ENCODE results near the gene GXYLT1. TPM values are rescaled to one million over a fixed set of nuclear protein-coding genes. Genes with fewer than 3 reads are reported as not detected.

The GXYLT1 gene
- total RNA-seq, 2 donors from 2014 or later, result 10.3 to 12.2 TPM

DNA sequence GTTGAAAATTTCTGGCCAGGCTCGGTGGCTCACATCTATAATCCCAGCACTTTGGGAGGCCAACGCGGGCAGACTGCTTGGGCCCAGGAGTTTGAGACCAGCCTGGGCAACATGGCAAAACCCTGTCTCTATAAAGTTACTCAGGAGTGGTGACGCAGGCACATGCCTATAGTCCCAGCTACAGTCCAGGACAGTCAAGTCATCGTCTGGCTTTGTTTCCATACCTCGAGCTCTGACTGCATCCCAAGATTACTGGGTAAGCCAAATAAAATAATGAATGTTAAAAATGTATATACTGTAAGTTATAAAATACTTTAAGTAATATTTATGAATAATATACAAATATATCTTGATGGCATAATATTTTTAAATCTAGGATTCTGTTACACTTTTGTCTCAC, 23.0 kb upstream of the GXYLT1 start:
- no peaks in the 10 kb centered on the region for H3K27me3 Mint-ChIP-seq
- no peak overlapping the region for H3K27ac Mint-ChIP-seq
- peaks cover 5% of the 10 kb centered on the region for H3K36me3 Mint-ChIP-seq
- no peaks in the 10 kb centered on the region for H3K9me3 Mint-ChIP-seq
- H3K4me3 Mint-ChIP-seq, result no peak overlapping the region
- H3K4me1 Mint-ChIP-seq (ENCODE audit: low read depth in 2 of 2), result peaks cover 11 to 12% of the 10 kb centered on the region in 2 donors
- ATAC-seq (no peak), DNase-seq (ENCODE audit: low spot score) (no peak)

DNA sequence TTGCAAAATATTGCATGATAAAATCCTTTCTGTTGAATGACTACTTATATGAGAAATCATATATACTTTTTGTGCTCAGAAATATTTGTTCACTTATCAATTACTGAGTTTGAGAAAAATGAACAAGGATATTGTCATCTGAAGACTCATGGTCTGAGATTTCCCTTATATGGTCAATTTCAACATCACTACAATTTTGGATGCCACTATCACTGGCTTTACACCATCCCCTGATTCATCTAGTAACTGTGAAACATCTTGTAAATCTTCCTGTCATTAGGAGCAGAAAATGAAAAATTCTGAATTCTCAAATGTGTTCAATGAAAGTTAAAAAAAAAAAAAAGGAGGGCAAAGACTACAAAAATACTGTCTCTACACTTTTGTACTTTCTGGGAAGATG, 21.8 kb upstream of the GXYLT1 start:
- no peaks in the 10 kb centered on the region for H3K9me3 Mint-ChIP-seq
- peaks cover 5% of the 10 kb centered on the region for H3K36me3 Mint-ChIP-seq
- no peak overlapping the region for H3K4me3 Mint-ChIP-seq
- DNase-seq (ENCODE audit: low spot score) (no peak), ATAC-seq (no peak)
- H3K27me3 Mint-ChIP-seq, result no peaks in the 10 kb centered on the region
- peak overlapping the region in 1 of 2 donors; percentile 38 for H3K27ac Mint-ChIP-seq
- peaks cover 16 to 18% of the 10 kb centered on the region in 2 donors for H3K4me1 Mint-ChIP-seq (ENCODE audit: low read depth in 2 of 2)

DNA sequence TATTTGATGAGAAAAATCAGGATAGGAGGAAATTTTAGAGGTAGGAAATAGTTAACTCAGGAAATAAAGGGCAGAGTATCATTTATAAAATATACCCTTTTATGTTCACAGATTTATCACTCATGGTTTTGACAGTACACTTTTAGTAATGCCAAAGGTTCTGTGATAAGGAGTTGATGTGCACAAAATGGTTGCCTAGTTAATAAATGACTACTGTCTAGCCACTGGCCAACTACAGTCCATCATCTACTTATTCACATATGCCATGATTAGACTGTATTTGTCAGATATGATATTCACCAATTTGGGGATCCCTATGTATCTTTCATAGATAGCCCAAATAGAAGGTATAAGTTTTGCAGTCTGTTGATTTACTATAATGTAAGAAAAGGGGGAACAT, 19.2 kb upstream of the GXYLT1 start:
- H3K27me3 Mint-ChIP-seq, result no peaks in the 10 kb centered on the region
- no peaks in the 10 kb centered on the region for H3K9me3 Mint-ChIP-seq
- peaks cover 2% of the 10 kb centered on the region for H3K36me3 Mint-ChIP-seq
- DNase-seq (ENCODE audit: low spot score), result no peak
- H3K27ac Mint-ChIP-seq, result peak overlapping the region in 1 of 2 donors; percentile 3
- H3K4me3 Mint-ChIP-seq, result no peak overlapping the region
- H3K4me1 Mint-ChIP-seq (ENCODE audit: low read depth in 2 of 2), result peaks cover 13 to 16% of the 10 kb centered on the region in 2 donors
- no peak for ATAC-seq

DNA sequence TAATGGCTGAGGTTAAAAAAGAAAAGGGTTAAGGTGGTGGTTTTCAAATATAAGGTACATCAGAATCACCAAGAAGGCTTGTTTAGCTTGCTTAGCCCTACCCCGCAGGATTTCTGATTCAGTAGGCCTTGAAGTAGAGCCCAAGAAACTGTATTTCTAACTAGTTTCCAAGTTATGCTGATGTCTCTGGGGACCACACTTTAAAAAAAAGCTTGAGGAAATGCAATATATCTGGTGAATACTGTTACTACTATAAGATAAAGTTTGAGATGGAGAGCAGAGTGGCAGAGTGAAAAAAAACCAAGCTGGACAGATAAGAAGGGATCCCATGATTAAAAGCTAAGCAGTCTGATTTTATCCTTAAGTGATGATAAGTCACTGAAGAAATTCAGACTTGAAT, 18.3 kb upstream of the GXYLT1 start:
- Mint-ChIP-seq H3K27ac (peak overlapping the region in 1 of 2 donors; percentile 3), H3K4me1 (ENCODE audit: low read depth in 2 of 2) (peaks cover 11 to 15% of the 10 kb centered on the region in 2 donors), H3K27me3 (no peaks in the 10 kb centered on the region), H3K4me3 (no peak overlapping the region), H3K9me3 (no peaks in the 10 kb centered on the region), H3K36me3 (no peaks in the 10 kb centered on the region)
- DNase-seq (ENCODE audit: low spot score), result no peak
- ATAC-seq, result no peak

DNA sequence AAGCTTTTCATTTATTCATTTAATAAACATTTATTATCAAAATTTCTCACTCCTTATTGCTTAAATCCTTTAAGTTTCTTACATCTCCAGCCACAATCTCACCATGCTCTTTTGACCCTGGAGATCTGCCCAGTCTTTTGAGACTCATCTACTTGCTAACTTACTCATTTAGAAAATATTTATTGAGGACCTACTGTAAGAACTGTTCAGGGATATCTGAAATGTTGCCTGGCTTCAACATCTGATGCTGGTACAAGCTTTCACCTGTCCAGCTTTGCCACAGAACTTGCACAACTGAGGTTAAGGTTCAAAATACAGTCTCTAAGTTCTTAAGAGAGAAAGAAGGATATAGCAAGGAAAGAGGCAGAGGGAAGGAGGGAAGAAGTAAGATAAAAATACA, 17.5 kb upstream of the GXYLT1 start:
- peaks cover 11 to 15% of the 10 kb centered on the region in 2 donors for H3K4me1 Mint-ChIP-seq (ENCODE audit: low read depth in 2 of 2)
- H3K27ac Mint-ChIP-seq, result peak overlapping the region; percentile 3 to 12
- H3K36me3 Mint-ChIP-seq, result no peaks in the 10 kb centered on the region
- ATAC-seq (no peak), DNase-seq (ENCODE audit: low spot score) (no peak)
- no peak overlapping the region for H3K4me3 Mint-ChIP-seq
- H3K9me3 Mint-ChIP-seq, result no peaks in the 10 kb centered on the region
- no peaks in the 10 kb centered on the region for H3K27me3 Mint-ChIP-seq

DNA sequence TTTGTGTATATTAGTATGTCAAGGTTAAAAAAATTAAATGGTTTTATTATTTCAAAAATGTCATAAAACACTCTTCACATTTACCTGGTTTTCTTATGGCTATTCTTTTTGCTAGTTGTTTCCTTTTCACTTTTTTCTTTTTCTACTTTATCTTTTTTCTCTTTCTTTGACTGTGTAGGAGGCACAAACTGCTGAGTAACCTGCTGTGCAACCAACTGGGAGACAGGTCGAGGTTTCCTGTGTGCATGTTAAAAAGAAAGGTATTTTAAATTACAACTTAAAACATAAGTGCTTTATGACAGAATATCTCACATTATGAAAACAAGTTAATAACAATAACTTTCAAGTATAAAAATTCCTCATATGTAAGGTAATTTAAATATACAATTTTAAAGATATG, 16.9 kb upstream of the GXYLT1 start:
- Mint-ChIP-seq H3K4me1 (ENCODE audit: low read depth in 2 of 2) (peaks cover 11 to 13% of the 10 kb centered on the region in 2 donors), H3K36me3 (no peaks in the 10 kb centered on the region), H3K4me3 (no peak overlapping the region), H3K27me3 (no peaks in the 10 kb centered on the region), H3K27ac (no peak overlapping the region), H3K9me3 (no peaks in the 10 kb centered on the region)
- ATAC-seq, result no peak
- DNase-seq (ENCODE audit: low spot score), result no peak

DNA sequence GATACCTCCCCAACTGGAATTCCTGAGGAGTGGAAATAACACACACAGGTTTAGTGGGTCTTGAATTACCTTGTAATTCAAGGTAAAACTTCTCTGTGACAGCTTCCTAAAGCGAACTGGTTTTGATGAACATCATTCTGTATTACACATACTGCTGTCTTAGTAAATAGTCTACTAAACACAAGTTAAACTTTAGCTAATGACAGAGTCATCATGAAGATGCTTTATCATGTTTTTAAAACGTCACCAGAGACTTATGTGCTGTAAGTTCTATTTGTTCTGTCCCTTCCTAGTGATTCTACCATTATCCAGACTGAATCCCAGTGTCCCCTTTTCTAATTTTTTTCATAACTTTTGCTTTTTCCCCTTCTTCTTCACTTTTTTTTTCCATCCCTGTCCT, 11.6 kb upstream of the GXYLT1 start:
- H3K4me3 Mint-ChIP-seq, result no peak overlapping the region
- no peak for ATAC-seq
- no peaks in the 10 kb centered on the region for H3K4me1 Mint-ChIP-seq (ENCODE audit: low read depth in 2 of 2)
- H3K9me3 Mint-ChIP-seq, result no peaks in the 10 kb centered on the region
- H3K36me3 Mint-ChIP-seq, result no peaks in the 10 kb centered on the region
- no peak overlapping the region for H3K27ac Mint-ChIP-seq
- DNase-seq (ENCODE audit: low spot score), result no peak
- no peaks in the 10 kb centered on the region for H3K27me3 Mint-ChIP-seq

DNA sequence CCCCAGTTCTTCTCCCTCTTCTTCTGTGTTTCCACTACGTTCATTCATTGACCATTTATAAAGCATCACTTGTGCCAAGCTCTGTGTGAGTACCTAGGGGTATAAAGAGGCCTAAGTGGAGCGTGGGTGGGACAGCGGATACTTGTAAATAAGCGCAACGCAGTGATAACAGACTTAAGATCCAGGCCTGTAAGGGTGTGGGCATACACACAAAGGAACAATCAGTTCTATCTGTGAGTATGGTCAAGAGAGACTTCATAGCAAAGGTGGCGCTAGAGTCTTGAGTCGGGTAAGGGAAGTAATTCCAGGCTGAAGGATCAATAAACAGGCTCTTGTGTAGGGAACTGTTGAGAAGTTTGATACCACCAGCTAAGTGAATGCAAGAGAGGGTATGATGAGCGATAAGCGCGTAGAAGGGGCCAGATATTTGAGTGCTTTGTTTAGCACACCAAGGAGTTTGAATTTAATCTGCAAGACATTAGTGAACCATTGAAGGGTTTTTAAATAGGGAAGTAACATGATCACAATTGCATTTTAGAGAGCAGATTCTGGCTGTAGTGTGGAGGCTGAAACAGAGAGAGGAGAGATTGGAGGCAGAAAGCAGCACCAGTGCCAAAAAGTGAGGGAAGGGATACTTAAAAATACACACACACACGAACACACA, 1.0 kb upstream of the GXYLT1 start:
- Mint-ChIP-seq H3K27ac (peak overlapping the region; percentile 66 to 79), H3K9me3 (no peaks in the 10 kb centered on the region), H3K4me3 (peak overlapping the region; percentile 88), H3K36me3 (no peaks in the 10 kb centered on the region), H3K27me3 (no peaks in the 10 kb centered on the region), H3K4me1 (ENCODE audit: low read depth in 2 of 2) (peaks cover 27 to 33% of the 10 kb centered on the region in 2 donors)
- ATAC-seq, result no peak
- DNase-seq (ENCODE audit: low spot score), result no peak

DNA sequence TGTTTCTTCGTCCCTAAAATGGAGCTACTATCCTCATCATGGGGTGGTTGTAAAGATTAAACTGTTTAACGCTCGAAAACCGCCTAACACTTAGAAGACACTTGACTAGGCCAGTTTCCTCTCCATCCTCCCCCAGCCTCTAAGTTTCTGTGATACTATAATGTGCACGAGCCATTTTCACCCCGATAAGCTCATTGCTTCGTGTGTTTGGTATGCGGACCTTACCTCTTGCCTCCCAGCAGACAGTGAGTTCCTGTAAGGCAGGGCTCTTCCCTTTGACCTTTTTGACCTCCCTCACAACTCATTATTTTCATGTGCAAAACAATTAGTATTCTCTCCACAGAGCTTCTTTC, 499 bp upstream of the GXYLT1 start:
- H3K36me3 Mint-ChIP-seq, result no peaks in the 10 kb centered on the region
- no peaks in the 10 kb centered on the region for H3K27me3 Mint-ChIP-seq
- H3K27ac Mint-ChIP-seq, result peak overlapping the region; percentile 66 to 79
- ATAC-seq, result no peak
- peaks cover 29 to 36% of the 10 kb centered on the region in 2 donors for H3K4me1 Mint-ChIP-seq (ENCODE audit: low read depth in 2 of 2)
- H3K4me3 Mint-ChIP-seq, result peak overlapping the region; percentile 88
- DNase-seq (ENCODE audit: low spot score), result no peak
- H3K9me3 Mint-ChIP-seq, result no peaks in the 10 kb centered on the region

DNA sequence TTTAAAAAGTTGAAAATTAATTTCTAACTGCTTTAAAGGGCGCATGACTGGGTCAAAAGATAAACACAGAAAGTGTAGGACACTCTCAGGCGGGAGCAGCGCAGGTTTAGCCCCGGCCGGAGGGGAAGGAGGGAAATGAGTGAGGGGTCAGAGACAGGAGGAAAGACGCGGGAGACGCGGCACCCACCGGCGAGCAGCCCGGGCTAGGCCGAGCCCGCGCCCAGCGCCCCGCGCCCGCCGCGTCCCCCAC, 591 bp downstream of the GXYLT1 start:
- ATAC-seq, result no peak
- Mint-ChIP-seq H3K9me3 (no peaks in the 10 kb centered on the region), H3K4me1 (ENCODE audit: low read depth in 2 of 2) (peaks cover 29 to 36% of the 10 kb centered on the region in 2 donors), H3K36me3 (no peaks in the 10 kb centered on the region), H3K4me3 (peak overlapping the region; percentile 91), H3K27ac (peak overlapping the region; percentile 68 to 79), H3K27me3 (no peaks in the 10 kb centered on the region)
- no peak for DNase-seq (ENCODE audit: low spot score)

DNA sequence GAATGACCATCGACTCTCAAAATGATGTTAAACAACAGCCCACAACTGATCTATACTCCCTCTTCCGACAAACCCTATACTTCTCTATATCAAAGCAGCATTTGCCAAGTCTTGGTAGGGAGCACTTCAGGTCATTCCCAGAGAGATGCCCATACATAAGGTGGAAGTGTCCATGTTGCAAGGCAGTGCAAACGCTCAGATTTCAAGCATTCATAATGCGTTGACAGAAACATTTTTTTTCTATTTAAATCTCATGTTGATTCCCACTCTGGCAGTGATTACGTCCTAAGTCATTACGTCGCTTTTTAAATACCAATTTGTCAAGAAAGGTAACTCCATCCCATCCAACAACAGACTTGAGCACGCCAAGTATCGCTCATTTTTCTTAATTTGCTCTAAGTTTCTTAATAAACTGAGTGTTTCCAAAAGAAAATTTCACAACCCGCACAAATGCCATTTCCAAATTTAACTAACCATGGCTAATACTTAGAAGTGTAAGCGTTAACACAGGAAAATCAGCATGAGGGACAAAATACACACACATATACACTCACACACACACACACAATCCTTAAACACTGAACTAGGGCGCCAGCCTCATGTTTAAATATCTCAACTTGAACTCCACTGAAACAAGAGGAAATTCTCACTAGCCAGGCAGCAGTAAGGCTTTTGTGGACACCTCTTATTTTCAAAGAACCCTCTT, 1.1 kb downstream of the GXYLT1 start:
- Mint-ChIP-seq H3K4me3 (peak overlapping the region; percentile 91), H3K27me3 (no peaks in the 10 kb centered on the region), H3K9me3 (no peaks in the 10 kb centered on the region), H3K27ac (peak overlapping the region; percentile 68 to 79), H3K4me1 (ENCODE audit: low read depth in 2 of 2) (peaks cover 29 to 36% of the 10 kb centered on the region in 2 donors), H3K36me3 (no peaks in the 10 kb centered on the region)
- no peak for DNase-seq (ENCODE audit: low spot score)
- ATAC-seq, result no peak

DNA sequence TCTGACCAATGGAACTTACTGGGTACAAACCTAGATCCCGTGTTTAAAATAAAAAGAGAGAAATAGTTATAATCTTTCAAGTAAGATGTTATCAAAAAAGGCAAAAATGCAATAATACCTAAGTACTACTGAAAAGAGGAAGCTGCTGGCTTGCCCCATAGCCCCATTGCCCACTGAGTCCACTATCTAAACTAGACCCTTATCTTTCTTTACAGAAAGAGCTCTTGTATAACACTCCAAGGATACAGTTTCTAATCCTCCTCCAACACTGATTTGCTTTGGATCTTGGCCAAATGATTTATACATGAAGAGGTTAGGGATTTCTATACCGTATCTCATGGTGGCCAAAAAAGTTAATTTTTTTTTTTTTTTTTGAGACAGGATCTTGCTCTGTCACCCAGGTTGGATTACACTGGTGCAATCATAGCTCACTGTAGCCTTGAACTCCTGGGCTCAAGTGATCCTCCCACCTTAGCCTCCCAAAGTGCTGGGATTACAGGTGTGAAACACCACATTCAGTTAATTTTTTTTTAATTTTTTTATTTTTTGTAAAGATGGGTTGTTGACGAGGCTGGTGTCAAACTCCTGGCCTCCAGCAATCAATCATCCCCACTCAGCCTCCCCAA, 2.6 kb downstream of the GXYLT1 start:
- H3K36me3 Mint-ChIP-seq, result no peaks in the 10 kb centered on the region
- H3K27me3 Mint-ChIP-seq, result no peaks in the 10 kb centered on the region
- no peak overlapping the region for H3K4me3 Mint-ChIP-seq
- H3K9me3 Mint-ChIP-seq, result no peaks in the 10 kb centered on the region
- H3K27ac Mint-ChIP-seq, result no peak overlapping the region
- DNase-seq (ENCODE audit: low spot score) (no peak), ATAC-seq (no peak)
- H3K4me1 Mint-ChIP-seq (ENCODE audit: low read depth in 2 of 2), result peaks cover 29 to 36% of the 10 kb centered on the region in 2 donors

DNA sequence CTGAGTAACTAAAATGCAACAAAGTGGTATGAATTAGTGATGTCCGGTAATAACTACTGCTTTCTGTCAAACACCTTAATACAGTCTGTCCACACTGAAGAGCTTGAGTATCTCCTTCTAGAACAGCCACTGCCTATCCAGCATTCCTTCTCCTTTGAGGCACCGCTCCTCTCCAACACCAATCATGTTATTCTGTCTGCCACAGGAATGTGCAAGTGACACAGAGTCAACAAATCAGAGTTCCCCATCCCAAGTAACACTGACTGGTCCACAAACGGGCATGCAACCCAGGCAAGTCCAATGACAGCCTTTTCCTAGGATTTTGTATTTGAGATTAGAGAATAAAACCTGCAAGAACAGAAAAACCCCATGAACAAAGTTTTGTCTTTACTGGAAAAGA, 3.8 kb downstream of the GXYLT1 start:
- peak overlapping the region in 1 of 2 donors; percentile 1 for H3K27ac Mint-ChIP-seq
- no peaks in the 10 kb centered on the region for H3K27me3 Mint-ChIP-seq
- H3K36me3 Mint-ChIP-seq, result no peaks in the 10 kb centered on the region
- no peaks in the 10 kb centered on the region for H3K9me3 Mint-ChIP-seq
- H3K4me1 Mint-ChIP-seq (ENCODE audit: low read depth in 2 of 2), result peaks cover 29 to 35% of the 10 kb centered on the region in 2 donors
- no peak overlapping the region for H3K4me3 Mint-ChIP-seq
- no peak for ATAC-seq
- no peak for DNase-seq (ENCODE audit: low spot score)

DNA sequence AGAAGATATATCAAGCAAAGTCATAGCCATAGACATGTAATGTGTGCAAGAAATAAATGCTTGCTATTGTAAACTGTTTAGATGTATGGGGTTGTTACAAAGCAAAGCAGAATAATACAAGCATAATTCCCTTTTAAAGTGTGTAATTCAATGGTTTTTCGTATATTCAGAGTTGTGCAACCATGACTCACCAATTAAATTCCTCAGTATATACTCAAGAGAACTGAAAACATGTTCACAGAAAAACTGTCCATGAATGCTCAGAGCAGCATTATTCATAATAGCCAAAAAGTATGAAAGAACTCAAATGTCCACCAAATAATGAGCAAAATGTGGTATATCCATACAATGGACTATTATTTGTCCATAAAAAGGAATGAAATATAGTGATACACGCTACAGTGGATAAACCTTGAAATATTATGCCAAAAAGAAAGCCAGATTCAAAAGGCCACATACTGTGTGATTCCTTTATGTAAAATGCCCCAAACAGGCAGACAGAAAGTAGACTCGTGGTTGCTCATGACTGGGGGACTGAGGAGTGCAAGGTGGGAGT, 9.3 kb downstream of the GXYLT1 start:
- no peak for DNase-seq (ENCODE audit: low spot score)
- no peak overlapping the region for H3K27ac Mint-ChIP-seq
- no peaks in the 10 kb centered on the region for H3K27me3 Mint-ChIP-seq
- H3K9me3 Mint-ChIP-seq, result no peaks in the 10 kb centered on the region
- no peak overlapping the region for H3K4me3 Mint-ChIP-seq
- no peaks in the 10 kb centered on the region for H3K36me3 Mint-ChIP-seq
- ATAC-seq, result no peak
- peaks cover 29 to 30% of the 10 kb centered on the region in 2 donors for H3K4me1 Mint-ChIP-seq (ENCODE audit: low read depth in 2 of 2)

Data from natural killer cell treated with Interleukin-12 subunit alpha and Interleukin-12 subunit beta and Interleukin-15 and Interleukin-18, amount 100 ng/mL, for 72 hours (primary cell).